ENCODE data around the gene FAM229B. TPM values are rescaled to one million over a fixed set of nuclear protein-coding genes. Genes with fewer than 3 reads are reported as not detected.

The FAM229B gene
- total RNA-seq, 3 donors from 2014 or later, result 6.3 to 12.5 (median 10.9) TPM

DNA sequence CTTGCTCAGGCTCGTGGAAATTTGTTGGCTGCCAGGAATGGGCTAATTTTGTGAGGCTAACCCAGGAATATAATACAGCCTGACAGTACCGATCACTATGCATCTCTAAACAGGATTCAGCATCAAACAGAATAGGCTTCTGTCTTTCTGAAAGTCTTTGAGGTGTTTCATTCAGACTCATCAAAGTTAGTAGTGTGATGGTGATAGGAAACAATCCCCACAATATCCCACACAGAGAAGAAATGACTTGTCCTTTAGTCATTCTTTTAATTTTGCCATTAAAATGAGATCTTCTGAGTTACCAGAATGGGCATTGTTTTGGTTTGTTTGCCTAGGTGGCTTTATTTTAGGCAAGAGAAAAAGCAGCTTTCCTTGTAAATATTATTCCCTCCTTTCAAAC, 54.3 kb downstream of the FAM229B start:
- no peak for DNase-seq (ENCODE audit: low spot score in 2 of 2)
- intact Hi-C loops (cut with DNase I; ENCODE audit: low total_unique reads), result no loop called here
- no peaks in the 10 kb centered on the region for H3K36me3 ChIP-seq

DNA sequence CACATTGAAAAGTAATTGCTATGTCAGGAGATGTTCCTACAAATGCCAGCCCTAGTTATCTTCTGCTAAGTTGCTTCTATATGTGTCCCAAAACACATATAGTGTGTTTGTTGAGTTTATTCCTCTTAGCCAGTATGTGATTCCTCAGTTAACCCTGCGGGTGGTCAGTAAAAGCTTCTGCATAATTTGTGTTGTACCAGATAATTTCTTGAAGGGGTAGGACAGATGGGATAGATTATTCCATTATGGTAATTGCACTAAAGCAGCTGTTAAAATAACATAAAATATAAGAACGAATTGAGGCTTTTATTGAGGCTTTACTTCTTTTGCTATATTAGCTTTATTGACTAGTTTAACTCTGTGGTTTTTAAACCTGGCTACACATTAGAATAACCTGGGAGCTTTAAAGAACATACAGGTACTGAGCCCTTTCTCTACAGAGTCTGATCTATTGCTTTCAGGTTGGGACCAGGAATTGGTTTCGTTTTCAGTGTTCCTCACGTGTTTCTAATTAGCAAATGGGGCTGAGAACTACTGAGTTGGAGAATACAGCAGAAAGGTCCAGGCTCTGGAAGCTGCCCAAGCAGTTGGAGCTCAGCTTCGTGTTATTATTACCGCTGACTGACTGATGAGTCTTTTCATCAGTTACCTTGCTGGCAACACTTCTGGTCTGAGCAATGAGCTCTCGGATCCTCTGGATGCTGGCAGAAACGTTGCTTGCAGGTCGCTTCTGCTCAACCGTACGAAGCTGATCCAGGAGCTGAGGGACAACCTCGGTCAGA, 56.9 kb downstream of the FAM229B start:
- H3K4me1 ChIP-seq, result no peaks in the 10 kb centered on the region
- H3K9me3 ChIP-seq, result no peaks in the 10 kb centered on the region
- intact Hi-C loops (cut with DNase I; ENCODE audit: low total_unique reads), result no loop called here
- H3K4me3 ChIP-seq, result peak overlapping the region in 1 of 3 donors; percentile 7
- no peaks in the 10 kb centered on the region for H3K27me3 ChIP-seq
- TF ChIP-seq, protein P1, sequence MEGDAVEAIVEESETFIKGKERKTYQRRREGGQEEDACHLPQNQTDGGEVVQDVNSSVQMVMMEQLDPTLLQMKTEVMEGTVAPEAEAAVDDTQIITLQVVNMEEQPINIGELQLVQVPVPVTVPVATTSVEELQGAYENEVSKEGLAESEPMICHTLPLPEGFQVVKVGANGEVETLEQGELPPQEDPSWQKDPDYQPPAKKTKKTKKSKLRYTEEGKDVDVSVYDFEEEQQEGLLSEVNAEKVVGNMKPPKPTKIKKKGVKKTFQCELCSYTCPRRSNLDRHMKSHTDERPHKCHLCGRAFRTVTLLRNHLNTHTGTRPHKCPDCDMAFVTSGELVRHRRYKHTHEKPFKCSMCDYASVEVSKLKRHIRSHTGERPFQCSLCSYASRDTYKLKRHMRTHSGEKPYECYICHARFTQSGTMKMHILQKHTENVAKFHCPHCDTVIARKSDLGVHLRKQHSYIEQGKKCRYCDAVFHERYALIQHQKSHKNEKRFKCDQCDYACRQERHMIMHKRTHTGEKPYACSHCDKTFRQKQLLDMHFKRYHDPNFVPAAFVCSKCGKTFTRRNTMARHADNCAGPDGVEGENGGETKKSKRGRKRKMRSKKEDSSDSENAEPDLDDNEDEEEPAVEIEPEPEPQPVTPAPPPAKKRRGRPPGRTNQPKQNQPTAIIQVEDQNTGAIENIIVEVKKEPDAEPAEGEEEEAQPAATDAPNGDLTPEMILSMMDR (IDR thresholded peaks at IDR 0.05), result no peak
- no peak for TF ChIP-seq POLR2AphosphoS5 (IDR thresholded peaks at IDR 0.05)
- no peak for TF ChIP-seq POLR2A (IDR thresholded peaks at IDR 0.05)
- H3K27ac ChIP-seq, result peak overlapping the region; percentile 14 to 32
- no peak for DNase-seq (ENCODE audit: low spot score in 2 of 2)
- H3K36me3 ChIP-seq, result no peaks in the 10 kb centered on the region

More for the DNA sequence above, 54.3 kb downstream of the FAM229B start:
- H3K4me3 ChIP-seq, result no peak overlapping the region
- no peaks in the 10 kb centered on the region for H3K27me3 ChIP-seq
- no peak overlapping the region for H3K27ac ChIP-seq
- no peaks in the 10 kb centered on the region for H3K9me3 ChIP-seq
- H3K4me1 ChIP-seq, result no peaks in the 10 kb centered on the region
- TF ChIP-seq POLR2AphosphoS5 (IDR thresholded peaks at IDR 0.05), result no peak

DNA sequence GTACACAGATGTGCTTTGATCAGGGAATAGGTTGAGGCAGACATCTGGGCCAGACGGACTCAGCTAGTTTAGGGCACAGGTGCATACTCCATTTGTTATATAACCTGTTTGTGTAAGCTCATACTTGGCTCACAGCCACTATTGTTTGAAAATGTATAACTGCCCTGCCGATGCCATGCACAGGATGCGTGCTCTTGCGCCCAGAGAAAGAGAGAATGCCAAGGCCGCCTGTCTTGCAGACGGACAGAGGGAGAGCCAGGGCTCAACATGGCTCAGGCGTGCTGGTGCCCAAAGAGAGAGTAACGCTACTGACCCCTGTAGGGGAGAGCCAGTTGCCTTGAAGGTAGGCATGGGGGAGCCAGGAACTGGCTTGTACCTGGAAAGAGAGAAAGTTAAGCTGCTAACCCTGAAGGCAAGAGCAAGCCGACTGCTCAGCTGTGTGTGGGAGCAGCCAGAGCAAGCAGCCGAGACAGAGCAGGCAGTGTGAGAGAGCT, 57.7 kb downstream of the FAM229B start:
- Histone ChIP-seq H3K27ac (peak overlapping the region in 1 of 2 donors; percentile 32), H3K27me3 (no peaks in the 10 kb centered on the region), H3K4me3 (no peak overlapping the region), H3K36me3 (no peaks in the 10 kb centered on the region), H3K4me1 (no peaks in the 10 kb centered on the region), H3K9me3 (no peaks in the 10 kb centered on the region)
- no peak for TF ChIP-seq POLR2A (IDR thresholded peaks at IDR 0.05)
- TF ChIP-seq, protein P1 (IDR thresholded peaks at IDR 0.05), result no peak
- TF ChIP-seq POLR2AphosphoS5 (IDR thresholded peaks at IDR 0.05), result no peak
- intact Hi-C loops (cut with DNase I; ENCODE audit: low total_unique reads), result no loop called here
- DNase-seq (ENCODE audit: low spot score in 2 of 2), result no peak

DNA sequence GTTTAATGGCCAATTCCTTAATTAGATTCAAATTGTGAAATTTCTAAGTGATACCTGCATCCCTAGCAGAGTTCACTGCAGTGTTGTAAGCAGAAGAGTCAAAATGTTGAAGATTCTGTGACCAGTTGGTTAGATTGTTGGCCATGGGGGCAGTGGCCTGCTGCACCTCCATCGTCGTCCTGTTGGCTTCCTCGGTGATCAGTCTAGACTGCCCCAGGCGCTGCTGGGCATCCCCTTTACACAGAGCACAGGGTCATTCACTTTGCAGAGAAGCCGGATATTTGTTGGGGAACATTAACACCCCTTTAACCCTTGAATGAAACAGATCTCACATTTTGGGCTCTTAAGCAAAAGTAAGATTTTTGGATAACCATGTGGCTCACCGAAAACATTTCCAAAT, 60.7 kb downstream of the FAM229B start:
- Histone ChIP-seq H3K27me3 (no peaks in the 10 kb centered on the region), H3K4me3 (no peak overlapping the region), H3K27ac (no peak overlapping the region), H3K9me3 (no peaks in the 10 kb centered on the region), H3K4me1 (no peaks in the 10 kb centered on the region), H3K36me3 (no peaks in the 10 kb centered on the region)
- DNase-seq (ENCODE audit: low spot score in 2 of 2), result no peak
- TF ChIP-seq POLR2A (IDR thresholded peaks at IDR 0.05), result no peak
- TF ChIP-seq, protein P1 (IDR thresholded peaks at IDR 0.05), result no peak
- no peak for TF ChIP-seq POLR2AphosphoS5 (IDR thresholded peaks at IDR 0.05)
- intact Hi-C loops (cut with DNase I; ENCODE audit: low total_unique reads), result no loop called here

DNA sequence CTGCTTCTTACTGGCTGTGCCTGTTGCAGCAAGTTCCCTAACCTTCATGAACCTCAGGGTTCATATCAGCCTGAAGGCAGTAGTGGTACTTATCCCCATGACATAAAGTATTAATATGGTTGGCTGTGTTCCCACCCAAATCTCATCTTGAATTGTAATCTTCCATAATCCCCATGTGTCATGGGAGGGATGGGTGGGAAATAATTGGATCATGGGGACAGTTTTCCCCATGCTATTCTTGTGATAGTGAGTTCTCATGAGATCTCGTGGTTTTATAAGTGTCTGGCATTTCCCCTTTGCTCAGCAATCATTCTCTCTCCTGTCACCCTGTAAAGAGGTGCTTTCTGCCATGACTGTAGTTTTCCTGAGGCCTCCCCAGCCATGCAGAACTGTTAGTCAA, 61.8 kb downstream of the FAM229B start:
- H3K9me3 ChIP-seq, result no peaks in the 10 kb centered on the region
- no peaks in the 10 kb centered on the region for H3K4me1 ChIP-seq
- intact Hi-C loops (cut with DNase I; ENCODE audit: low total_unique reads), result no loop called here
- no peaks in the 10 kb centered on the region for H3K36me3 ChIP-seq
- peak overlapping the region; percentile 33 to 72 for H3K27ac ChIP-seq
- H3K4me3 ChIP-seq, result no peak overlapping the region
- no peak for DNase-seq (ENCODE audit: low spot score in 2 of 2)
- TF ChIP-seq POLR2A (IDR thresholded peaks at IDR 0.05) (no peak), POLR2AphosphoS5 (IDR thresholded peaks at IDR 0.05) (no peak)
- TF ChIP-seq, protein P1 (IDR thresholded peaks at IDR 0.05), result no peak
- H3K27me3 ChIP-seq, result no peaks in the 10 kb centered on the region
